ENCODE measurements around the gene XKR7.

XKR7 gene

GRCh38 chr20:32019156-32019510, 51.2 kb downstream of the XKR7 start:
- H3K9ac ChIP-seq (ENCODE audit: low read length), result no peak overlapping the region
- H3K27ac ChIP-seq (ENCODE audit: low read length, poor library complexity, severe bottlenecking), result no peak overlapping the region
- no peak overlapping the region for H2BK120ac ChIP-seq (ENCODE audit: low read depth, low read length)
- H3K4me3 ChIP-seq (ENCODE audit: insufficient read depth in 1 of 2, low read depth in 1 of 2, low read length in 2 of 2), result peak overlapping the region in 1 of 2 experiments; percentile 14
- H2BK12ac ChIP-seq (ENCODE audit: low read length in 2 of 2), result no peak overlapping the region
- no peak overlapping the region for H3K23ac ChIP-seq (ENCODE audit: low read length in 2 of 2)
- no peak overlapping the region for H2AFZ ChIP-seq (ENCODE audit: low read depth, low read length)
- no peaks in the 10 kb centered on the region for H3K36me3 ChIP-seq (ENCODE audit: control insufficient read depth in 1 of 2, insufficient read depth in 2 of 2, low read depth in 1 of 2, low read length in 2 of 2)
- DNase-seq, result no peak
- no peak overlapping the region for H3K18ac ChIP-seq (ENCODE audit: low read depth in 1 of 2, low read length in 2 of 2)
- H3K4ac ChIP-seq (ENCODE audit: low read depth in 1 of 2, low read length in 2 of 2), result no peak overlapping the region
- no peak overlapping the region for H4K91ac ChIP-seq (ENCODE audit: low read length)
- H2AK5ac ChIP-seq (ENCODE audit: low read length, severe bottlenecking), result no peak overlapping the region
- WGBS, result 1% methylated on average over 32 of the region's 42 CpGs
- no peak overlapping the region for H2BK5ac ChIP-seq (ENCODE audit: low read depth, low read length, poor library complexity, severe bottlenecking)
- H3K27me3 ChIP-seq (ENCODE audit: control insufficient read depth in 1 of 2, insufficient read depth in 1 of 2, low read length in 2 of 2), result peaks cover 79 to 85% of the 10 kb centered on the region in 2 experiments
- H3K4me1 ChIP-seq (ENCODE audit: control insufficient read depth, insufficient read depth, low read depth, low read length), result peaks cover 17% of the 10 kb centered on the region
- H3K4me2 ChIP-seq (ENCODE audit: low read length, poor library complexity, severe bottlenecking), result peak overlapping the region; percentile 71
- H3K14ac ChIP-seq (ENCODE audit: low read length in 2 of 2), result peak overlapping the region in 1 of 2 experiments; percentile 41
- no peaks in the 10 kb centered on the region for H3K79me1 ChIP-seq (replicated peaks; ENCODE audit: low read length, poor library complexity, severe bottlenecking)
- H3K9me3 ChIP-seq (ENCODE audit: control insufficient read depth, low read length), result no peaks in the 10 kb centered on the region
- no peak overlapping the region for H4K8ac ChIP-seq (ENCODE audit: low read length)
- no peak overlapping the region for H2BK15ac ChIP-seq (ENCODE audit: low read depth, poor library complexity, severe bottlenecking)

GRCh38 chr20:32019563-32020463, 51.9 kb downstream of the XKR7 start:
- H3K23ac ChIP-seq (ENCODE audit: low read length in 2 of 2), result peak overlapping the region in 1 of 2 experiments; percentile 81
- no peaks in the 10 kb centered on the region for H3K36me3 ChIP-seq (ENCODE audit: control insufficient read depth in 1 of 2, insufficient read depth in 2 of 2, low read depth in 1 of 2, low read length in 2 of 2)
- H3K27me3 ChIP-seq (ENCODE audit: control insufficient read depth in 1 of 2, insufficient read depth in 1 of 2, low read length in 2 of 2), result peaks cover 79 to 86% of the 10 kb centered on the region in 2 experiments
- H3K79me1 ChIP-seq (replicated peaks; ENCODE audit: low read length, poor library complexity, severe bottlenecking), result no peaks in the 10 kb centered on the region
- no peak overlapping the region for H3K4me2 ChIP-seq (ENCODE audit: low read length, poor library complexity, severe bottlenecking)
- H3K14ac ChIP-seq (ENCODE audit: low read length in 2 of 2), result no peak overlapping the region
- peak overlapping the region in 1 of 2 experiments; percentile 32 for H3K18ac ChIP-seq (ENCODE audit: low read depth in 1 of 2, low read length in 2 of 2)
- no peaks in the 10 kb centered on the region for H3K9me3 ChIP-seq (ENCODE audit: control insufficient read depth, low read length)
- no peak overlapping the region for H2BK120ac ChIP-seq (ENCODE audit: low read depth, low read length)
- no peak overlapping the region for H3K4ac ChIP-seq (ENCODE audit: low read depth in 1 of 2, low read length in 2 of 2)
- H2BK5ac ChIP-seq (ENCODE audit: low read depth, low read length, poor library complexity, severe bottlenecking), result no peak overlapping the region
- WGBS, result 66% methylated on average over 11 of the region's 11 CpGs
- no peak for DNase-seq
- H3K9ac ChIP-seq (ENCODE audit: low read length), result no peak overlapping the region
- no peak overlapping the region for H2BK12ac ChIP-seq (ENCODE audit: low read length in 2 of 2)
- H4K91ac ChIP-seq (ENCODE audit: low read length), result no peak overlapping the region
- peaks cover 17% of the 10 kb centered on the region for H3K4me1 ChIP-seq (ENCODE audit: control insufficient read depth, insufficient read depth, low read depth, low read length)
- no peak overlapping the region for H2BK15ac ChIP-seq (ENCODE audit: low read depth, poor library complexity, severe bottlenecking)
- H2AK5ac ChIP-seq (ENCODE audit: low read length, severe bottlenecking), result no peak overlapping the region
- H3K4me3 ChIP-seq (ENCODE audit: insufficient read depth in 1 of 2, low read depth in 1 of 2, low read length in 2 of 2), result no peak overlapping the region
- H3K27ac ChIP-seq (ENCODE audit: low read length, poor library complexity, severe bottlenecking), result no peak overlapping the region
- no peak overlapping the region for H4K8ac ChIP-seq (ENCODE audit: low read length)
- no peak overlapping the region for H2AFZ ChIP-seq (ENCODE audit: low read depth, low read length)

GRCh38 chr20:32021091-32021490, 53.1 kb downstream of the XKR7 start:
- H4K8ac ChIP-seq (ENCODE audit: low read length), result no peak overlapping the region
- no peak overlapping the region for H3K4me3 ChIP-seq (ENCODE audit: insufficient read depth in 1 of 2, low read depth in 1 of 2, low read length in 2 of 2)
- H3K79me1 ChIP-seq (replicated peaks; ENCODE audit: low read length, poor library complexity, severe bottlenecking), result no peaks in the 10 kb centered on the region
- no peak overlapping the region for H3K9ac ChIP-seq (ENCODE audit: low read length)
- H3K27me3 ChIP-seq (ENCODE audit: control insufficient read depth in 1 of 2, insufficient read depth in 1 of 2, low read length in 2 of 2), result peaks cover 78 to 83% of the 10 kb centered on the region in 2 experiments
- no peak overlapping the region for H2BK5ac ChIP-seq (ENCODE audit: low read depth, low read length, poor library complexity, severe bottlenecking)
- no peak overlapping the region for H2AK5ac ChIP-seq (ENCODE audit: low read length, severe bottlenecking)
- H3K4me1 ChIP-seq (ENCODE audit: control insufficient read depth, insufficient read depth, low read depth, low read length), result peaks cover 17% of the 10 kb centered on the region
- no peak overlapping the region for H3K27ac ChIP-seq (ENCODE audit: low read length, poor library complexity, severe bottlenecking)
- no peak overlapping the region for H2AFZ ChIP-seq (ENCODE audit: low read depth, low read length)
- H4K91ac ChIP-seq (ENCODE audit: low read length), result no peak overlapping the region
- H3K23ac ChIP-seq (ENCODE audit: low read length in 2 of 2), result no peak overlapping the region
- H2BK15ac ChIP-seq (ENCODE audit: low read depth, poor library complexity, severe bottlenecking), result no peak overlapping the region
- H3K9me3 ChIP-seq (ENCODE audit: control insufficient read depth, low read length), result no peaks in the 10 kb centered on the region
- DNase-seq, result no peak
- no peak overlapping the region for H3K18ac ChIP-seq (ENCODE audit: low read depth in 1 of 2, low read length in 2 of 2)
- no peaks in the 10 kb centered on the region for H3K36me3 ChIP-seq (ENCODE audit: control insufficient read depth in 1 of 2, insufficient read depth in 2 of 2, low read depth in 1 of 2, low read length in 2 of 2)
- WGBS, result 89% methylated on average over 4 of the region's 4 CpGs
- no peak overlapping the region for H3K4me2 ChIP-seq (ENCODE audit: low read length, poor library complexity, severe bottlenecking)
- no peak overlapping the region for H3K14ac ChIP-seq (ENCODE audit: low read length in 2 of 2)
- H2BK12ac ChIP-seq (ENCODE audit: low read length in 2 of 2), result no peak overlapping the region
- no peak overlapping the region for H2BK120ac ChIP-seq (ENCODE audit: low read depth, low read length)
- H3K4ac ChIP-seq (ENCODE audit: low read depth in 1 of 2, low read length in 2 of 2), result no peak overlapping the region

- Histone ChIP-seq H2BK120ac (ENCODE audit: low read depth, low read length) (no peak overlapping the region), H2BK5ac (ENCODE audit: low read depth, low read length, poor library complexity, severe bottlenecking) (no peak overlapping the region), H2AK5ac (ENCODE audit: low read length, severe bottlenecking) (no peak overlapping the region), H3K27me3 (ENCODE audit: control insufficient read depth in 1 of 2, insufficient read depth in 1 of 2, low read length in 2 of 2) (peaks cover 81 to 88% of the 10 kb centered on the region in 2 experiments), H3K23ac (ENCODE audit: low read length in 2 of 2) (no peak overlapping the region), H3K36me3 (ENCODE audit: control insufficient read depth in 1 of 2, insufficient read depth in 2 of 2, low read depth in 1 of 2, low read length in 2 of 2) (no peaks in the 10 kb centered on the region), H3K4me1 (ENCODE audit: control insufficient read depth, insufficient read depth, low read depth, low read length) (peaks cover 3% of the 10 kb centered on the region), H3K79me1 (replicated peaks; ENCODE audit: low read length, poor library complexity, severe bottlenecking) (no peaks in the 10 kb centered on the region), H2BK15ac (ENCODE audit: low read depth, poor library complexity, severe bottlenecking) (no peak overlapping the region), H2AFZ (ENCODE audit: low read depth, low read length) (no peak overlapping the region), H3K27ac (ENCODE audit: low read length, poor library complexity, severe bottlenecking) (no peak overlapping the region), H3K4ac (ENCODE audit: low read depth in 1 of 2, low read length in 2 of 2) (no peak overlapping the region), H3K14ac (ENCODE audit: low read length in 2 of 2) (no peak overlapping the region), H3K4me2 (ENCODE audit: low read length, poor library complexity, severe bottlenecking) (no peak overlapping the region), H3K9me3 (ENCODE audit: control insufficient read depth, low read length) (no peaks in the 10 kb centered on the region), H3K9ac (ENCODE audit: low read length) (no peak overlapping the region), H3K18ac (ENCODE audit: low read depth in 1 of 2, low read length in 2 of 2) (no peak overlapping the region), H4K8ac (ENCODE audit: low read length) (no peak overlapping the region), H3K4me3 (ENCODE audit: insufficient read depth in 1 of 2, low read depth in 1 of 2, low read length in 2 of 2) (no peak overlapping the region), H2BK12ac (ENCODE audit: low read length in 2 of 2) (no peak overlapping the region), H4K91ac (ENCODE audit: low read length) (no peak overlapping the region)
- 87% methylated on average over 6 of the region's 6 CpGs for WGBS
- DNase-seq, result no peak
Measured at GRCh38 chr20:32024683-32025295, 56.8 kb downstream of the XKR7 start.
